ENCODE measurements around the gene HNRNPF.
"Not testable (repeated sequence)": the region's sequence is repeated elsewhere in the genome, so short reads cannot be mapped to it uniquely, and the experiment has no call there.

HNRNPF gene

GRCh38 chr10:43350156-43350555 lies 58.8 kb downstream of the HNRNPF start:
- DNase-seq (ENCODE audit: low read depth, low spot score), result no peak

GRCh38 chr10:43348511-43349312 lies 60.3 kb downstream of the HNRNPF start:
- DNase-seq (ENCODE audit: low read depth, low spot score), result peak; percentile 60

- DNase-seq (ENCODE audit: low read depth, low spot score), result no peak
These were observed 61.0 kb downstream of the HNRNPF start for GRCh38 chr10:43347997-43348396.

DNA sequence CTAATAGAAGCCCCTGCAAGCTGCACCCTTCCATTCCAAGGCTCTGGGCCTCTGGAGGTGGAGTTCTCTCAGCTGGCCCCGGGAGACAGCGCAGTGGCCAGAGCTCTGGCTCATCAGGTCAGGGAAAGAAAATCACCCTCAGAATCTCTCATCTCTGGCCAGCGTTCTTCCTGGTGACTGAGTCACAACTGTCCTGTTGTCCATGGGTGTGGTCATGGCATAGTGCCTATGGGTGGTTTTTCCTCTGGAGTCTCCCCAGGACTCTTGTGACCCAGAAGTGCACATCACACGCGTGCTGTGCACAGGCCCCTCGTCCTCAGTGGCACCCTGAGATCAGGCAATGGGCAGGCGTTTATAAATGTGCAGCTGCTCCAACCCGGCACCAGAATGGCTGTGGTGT lies 64.9 kb downstream of the HNRNPF start:
- DNase-seq (ENCODE audit: low read depth, low spot score), result no peak

GRCh38 chr10:43343126-43343525 lies 65.9 kb downstream of the HNRNPF start:
- no peak for DNase-seq (ENCODE audit: low read depth, low spot score)

DNA sequence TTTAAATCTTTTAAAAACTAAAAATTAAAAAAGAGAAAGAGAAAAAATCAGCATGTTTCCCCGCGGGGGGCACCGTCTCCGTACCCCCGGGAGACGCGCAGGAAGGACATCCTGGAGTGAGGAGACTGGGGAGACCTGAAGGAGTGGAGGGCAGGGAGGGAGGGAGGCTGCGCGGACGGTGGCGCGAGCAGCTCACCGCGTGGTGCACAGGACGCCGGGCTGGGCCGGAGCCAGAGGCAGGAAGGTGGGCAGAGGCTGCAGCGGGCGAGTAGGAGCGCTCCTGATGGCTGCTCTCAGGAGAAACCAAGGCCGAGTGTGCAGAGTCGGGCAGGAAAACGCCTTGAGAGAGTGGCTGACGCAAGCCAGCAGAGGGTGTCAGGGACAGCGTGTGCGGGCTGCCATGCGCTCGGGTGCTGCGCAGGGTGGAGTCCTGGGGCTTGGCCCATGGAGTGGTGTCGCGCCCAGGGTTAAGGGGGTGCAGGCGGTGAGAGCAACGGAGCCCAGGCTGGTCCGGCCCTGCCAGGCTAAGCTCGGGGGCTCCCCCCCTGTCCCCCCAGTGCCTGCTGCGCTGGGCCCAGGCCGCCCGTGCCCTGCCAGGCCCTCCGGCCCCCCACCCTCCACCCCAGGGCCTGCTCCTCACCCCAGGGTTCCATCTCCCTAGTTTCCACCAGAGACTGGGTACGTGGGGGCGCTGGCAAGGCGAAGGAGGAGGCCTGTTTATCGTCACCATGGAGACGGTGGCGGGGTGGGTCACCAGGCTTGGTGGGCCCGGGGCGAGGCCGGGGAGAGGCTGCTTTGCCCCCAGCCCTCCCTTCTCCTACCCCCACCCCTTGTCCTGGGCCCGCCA lies 66.5 kb downstream of the HNRNPF start:
- no peak for DNase-seq (ENCODE audit: low read depth, low spot score)

DNA sequence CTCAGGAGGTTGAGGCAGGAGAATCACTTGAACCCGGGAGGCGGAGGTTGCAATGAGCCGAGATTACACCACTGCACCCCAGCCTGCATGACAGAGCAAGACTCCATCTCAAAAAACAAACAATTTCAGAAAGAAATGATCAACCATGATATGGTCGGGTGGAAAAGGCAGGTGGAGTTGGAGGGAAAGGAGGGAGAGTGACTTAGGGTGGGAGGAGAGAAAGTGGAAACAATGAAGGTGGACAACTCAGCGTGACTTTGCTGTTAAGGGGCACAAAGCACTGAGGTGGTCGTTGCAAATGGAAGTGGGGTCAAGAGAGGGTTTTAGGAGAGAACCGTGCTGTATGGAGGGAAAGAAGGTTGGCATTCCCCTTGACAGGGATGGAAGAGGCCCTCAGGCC lies 67.5 kb downstream of the HNRNPF start:
- no peak for DNase-seq (ENCODE audit: low read depth, low spot score)

- no peak for DNase-seq (ENCODE audit: low read depth, low spot score)
These were observed 68.4 kb downstream of the HNRNPF start for GRCh38 chr10:43340619-43341018.

DNA sequence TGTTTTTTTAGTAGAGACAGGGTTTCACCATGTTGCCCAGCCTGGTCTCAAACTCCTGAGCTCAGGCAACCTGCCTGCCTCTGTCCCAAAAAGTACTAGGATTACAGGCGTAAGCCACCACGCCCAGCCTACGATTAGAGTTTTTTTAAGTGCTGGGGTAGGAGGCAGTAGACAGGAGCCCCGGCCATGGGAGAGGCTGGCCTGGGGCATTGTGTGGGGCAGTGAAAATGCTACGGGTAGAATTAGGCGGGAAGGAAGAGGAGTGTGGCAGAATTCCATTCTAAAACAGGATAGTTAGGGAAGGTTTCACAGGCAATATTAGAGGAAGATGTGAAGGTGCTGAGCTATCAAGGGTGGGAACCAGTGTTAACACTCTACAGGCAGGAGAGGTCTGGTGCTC lies 68.9 kb downstream of the HNRNPF start:
- DNase-seq (ENCODE audit: low read depth, low spot score), result no peak

- DNase-seq (ENCODE audit: low read depth, low spot score), result no peak
These were observed 69.8 kb downstream of the HNRNPF start for GRCh38 chr10:43339136-43339535.

DNA sequence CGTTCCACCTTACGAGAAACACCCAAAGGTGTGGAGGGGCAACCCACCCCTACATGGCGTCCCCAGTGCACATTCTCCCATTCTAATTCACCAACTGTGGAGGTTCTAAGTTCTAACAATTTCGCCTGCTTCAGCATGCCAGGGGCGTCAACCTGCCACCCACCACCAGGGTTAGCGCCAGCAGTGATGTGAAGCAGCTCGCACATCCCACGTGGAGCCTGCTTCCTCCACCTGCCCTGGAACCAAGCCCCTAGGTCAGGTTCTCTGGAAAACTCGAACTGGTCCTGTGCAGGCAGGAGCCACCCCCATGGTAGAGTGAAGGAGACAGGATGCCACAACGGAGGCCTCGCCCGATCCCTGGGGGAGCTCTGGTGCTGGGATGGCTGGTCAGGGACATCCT lies 70.9 kb downstream of the HNRNPF start:
- no peak for DNase-seq (ENCODE audit: low read depth, low spot score)

DNA sequence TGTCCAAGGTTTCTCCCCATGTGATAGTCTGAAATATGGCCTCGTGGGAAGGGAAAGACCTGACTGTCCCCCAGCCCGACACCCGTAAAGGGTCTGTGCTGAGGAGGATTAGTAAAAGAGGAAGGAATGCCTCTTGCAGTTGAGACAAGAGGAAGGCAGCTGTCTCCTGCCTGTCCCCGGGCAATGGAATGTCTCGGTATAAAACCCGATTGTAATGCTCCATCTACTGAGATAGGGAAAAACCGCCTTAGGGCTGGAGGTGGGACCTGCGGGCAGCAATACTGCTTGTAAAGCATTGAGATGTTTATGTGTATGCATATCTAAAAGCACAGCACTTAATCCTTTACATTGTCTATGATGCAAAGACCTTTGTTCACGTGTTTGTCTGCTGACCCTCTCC lies 71.5 kb downstream of the HNRNPF start:
- not testable (repeated sequence) for DNase-seq (ENCODE audit: low read depth, low spot score)

DNA sequence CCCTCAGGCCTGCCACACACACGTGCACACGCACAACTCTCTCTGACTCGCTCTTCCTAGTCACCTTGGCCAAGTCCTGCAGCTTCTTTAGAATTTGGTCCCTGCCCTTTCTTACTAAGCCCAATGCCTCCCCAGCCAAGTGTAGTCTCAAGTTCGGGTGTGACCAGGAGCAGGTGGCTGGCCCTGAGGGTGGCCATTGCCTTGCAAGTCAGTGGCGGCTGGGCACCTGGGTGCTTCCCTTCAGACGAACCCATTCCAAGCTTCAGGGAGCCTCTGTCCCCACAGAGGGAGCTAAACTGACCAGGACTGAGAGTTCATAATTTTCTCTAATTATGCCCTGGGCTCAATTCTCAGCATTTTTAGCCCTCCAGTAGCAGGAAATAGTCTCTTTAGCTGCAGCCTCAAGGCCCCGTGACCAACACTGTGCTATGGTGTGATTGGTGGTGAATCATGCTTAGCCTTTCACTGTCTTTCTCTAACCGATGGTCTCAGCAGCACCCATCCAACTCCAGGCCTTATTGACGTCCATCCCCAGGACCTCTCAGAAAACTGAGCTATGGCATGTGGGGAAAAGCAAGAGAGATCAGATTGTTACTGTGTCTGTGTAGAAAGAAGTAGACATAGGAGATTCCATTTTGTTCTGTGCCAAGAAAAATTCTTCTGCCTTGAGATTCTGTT lies 72.2 kb downstream of the HNRNPF start:
- DNase-seq (ENCODE audit: low read depth, low spot score), result no peak

DNA sequence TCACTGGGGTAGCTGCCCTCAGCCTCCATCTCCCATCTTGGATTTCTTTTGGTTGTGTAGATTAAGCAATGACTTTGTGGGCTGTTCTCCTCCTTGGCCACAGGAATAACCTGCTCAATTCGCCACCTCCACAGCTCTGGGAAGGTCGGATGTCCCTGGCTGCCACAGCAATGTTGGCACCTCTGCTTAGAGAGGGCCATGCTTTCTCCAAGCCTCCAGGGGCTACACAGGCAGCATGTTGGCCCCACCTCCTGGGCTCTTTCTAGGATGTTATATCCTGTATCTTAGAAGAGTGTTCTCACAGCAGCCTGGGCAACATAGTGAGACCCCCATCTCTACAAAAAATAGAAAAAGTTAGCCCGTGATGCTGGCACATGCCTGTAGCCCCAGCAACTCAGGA lies 72.9 kb downstream of the HNRNPF start:
- no peak for DNase-seq (ENCODE audit: low read depth, low spot score)

Data from activated CD4-positive, CD25-positive, alpha-beta regulatory T cell treated with anti-CD3 and anti-CD28 coated beads, Interleukin-2, amount 50 U/mL, for 16 hours (primary cell).